Breast epithelium (tissue), 4 donors: Measurements from ENCODE around the gene SLC8B1. TPM values are rescaled to one million over a fixed set of nuclear protein-coding genes. Genes with fewer than 3 reads are reported as not detected.

Experiments used
- DNase-seq, 2 donors: peaks; one replicate each; pipeline ENCODE4 v3.0.0-alpha.2; 2019; ENCODE audit warnings: low spot score in 2 of 2
- H3K27ac ChIP-seq, 2 donors: fragments of 200-600 bp; sonication (generic) in 1 of 2; one replicate each; pipeline ENCODE4 v1.5.1; 2016 to 2019; ENCODE audit warnings: mild to moderate bottlenecking in 1 of 2
- H3K27me3 ChIP-seq, 2 donors: fragments of 200-600 bp; sonication (generic) in 1 of 2; one replicate each; pipeline versions ENCODE4 v1.5.1 to v1.6.0; 2017 to 2019; ENCODE audit warnings: control low read depth in 1 of 2, mild to moderate bottlenecking in 1 of 2
- H3K36me3 ChIP-seq: fragments of 200-600 bp; one replicate; pipeline ENCODE4 v1.5.1; 2019
- H3K4me1 ChIP-seq, 2 donors: fragments of 200-600 bp; sonication (generic); one replicate each; pipeline ENCODE4 v1.5.1; 2016 to 2019; ENCODE audit warnings: control low read depth in 1 of 2
- H3K4me3 ChIP-seq, 3 donors: fragments of 200-600 bp; sonication (generic); 1 replicate in 2 of 3; 2 replicates in 1 of 3; pipeline ENCODE4 v1.5.1; 2016 to 2019; ENCODE audit warnings: mild to moderate bottlenecking in 3 of 3, moderate library complexity in 2 of 3
- H3K9me3 ChIP-seq, 2 donors: fragments of 200-600 bp; sonication (generic) in 1 of 2; one replicate each; pipeline ENCODE4 v1.5.1; 2016 to 2019; ENCODE audit warnings: control low read depth in 1 of 2
- CTCF ChIP-seq, 3 donors: fragments of 450-650 bp; IDR thresholded peaks; one replicate each; pipeline ENCODE4 v1.5.1; 2016 to 2017; ENCODE audit warnings: antibody characterized with exemption in 3 of 3, mild to moderate bottlenecking in 3 of 3, moderate library complexity in 3 of 3
- POLR2A ChIP-seq: fragments of 450-650 bp; IDR thresholded peaks from one replicate; pipeline ENCODE4 v1.6.1; 2016; ENCODE audit warnings: antibody characterized with exemption, mild to moderate bottlenecking, moderate library complexity
- POLR2AphosphoS5 ChIP-seq, 3 donors: sonication (generic); formaldehyde crosslinking; IDR thresholded peaks; one replicate each; pipeline ENCODE4 v1.6.1; 2017; ENCODE audit warnings: antibody characterized with exemption in 3 of 3
- intact Hi-C: fragments of 100-400 bp; cut with DNase I; formaldehyde crosslinking; loops from one replicate; pipeline ENCODE4 v1.15.1; 2023; ENCODE audit warnings: low total_unique reads
- total RNA-seq, 3 donors: library from RNA; depleted of rRNA; stranded (reverse); fragments of >200 nt; gene quantifications; one replicate each; pipeline ENCODE4 v1.1.0, GENCODE V29; 2016

SLC8B1 gene
- total RNA-seq, 3 donors from 2014 or later: 32.6 to 36.1 (median 35.4) TPM

DNA sequence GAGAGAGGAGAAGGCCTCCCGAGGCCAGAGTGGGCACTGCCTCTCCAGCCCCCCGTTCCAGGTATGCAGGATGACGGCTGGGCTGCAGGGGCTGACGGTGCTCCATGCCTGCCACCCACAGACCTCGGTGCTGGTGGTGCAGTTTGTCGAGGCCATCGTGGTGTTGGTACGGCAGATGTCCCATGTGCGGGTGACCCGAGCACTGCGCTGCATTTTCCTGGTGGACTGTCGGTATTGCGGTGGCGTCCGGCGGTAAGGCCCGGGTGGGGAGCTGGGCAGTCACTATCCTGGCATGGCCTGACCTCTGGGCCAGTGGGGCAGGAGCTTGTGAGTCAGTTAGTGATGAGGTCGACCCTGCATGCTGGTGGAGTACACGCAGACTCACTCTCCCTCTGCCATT is 66.3 kb downstream of the SLC8B1 start:
- DNase-seq: no peak
- Histone ChIP-seq H3K4me1 (peaks cover 0 to 14% of the 10 kb centered on the region in 2 donors), H3K36me3 (no peaks in the 10 kb centered on the region), H3K27ac (no peak overlapping the region), H3K4me3 (no peak overlapping the region), H3K9me3 (no peaks in the 10 kb centered on the region), H3K27me3 (no peaks in the 10 kb centered on the region)
- intact Hi-C loops: loop anchor here (1.0 kb wide), 1 partner anchor 33 kb away; no protein-coding TSS in a partner anchor
- no peak for TF ChIP-seq POLR2A
- no peak for TF ChIP-seq CTCF (IDR thresholded peaks at IDR 0.05)
- no peak for TF ChIP-seq POLR2AphosphoS5 (IDR thresholded peaks at IDR 0.05)

- Histone ChIP-seq H3K4me1 (peaks cover 0 to 14% of the 10 kb centered on the region in 2 donors), H3K4me3 (no peak overlapping the region), H3K36me3 (no peaks in the 10 kb centered on the region), H3K27me3 (no peaks in the 10 kb centered on the region), H3K27ac (no peak overlapping the region), H3K9me3 (no peaks in the 10 kb centered on the region)
- intact Hi-C loops: loop anchor here (1.0 kb wide), 1 partner anchor 33 kb away; no protein-coding TSS in a partner anchor
- DNase-seq: no peak
- no peak for TF ChIP-seq POLR2AphosphoS5 (IDR thresholded peaks at IDR 0.05)
- no peak for TF ChIP-seq POLR2A
- no peak for TF ChIP-seq CTCF (IDR thresholded peaks at IDR 0.05)
These were observed 66.8 kb downstream of the SLC8B1 start for GRCh38 chr12:113268136-113268535.

DNA sequence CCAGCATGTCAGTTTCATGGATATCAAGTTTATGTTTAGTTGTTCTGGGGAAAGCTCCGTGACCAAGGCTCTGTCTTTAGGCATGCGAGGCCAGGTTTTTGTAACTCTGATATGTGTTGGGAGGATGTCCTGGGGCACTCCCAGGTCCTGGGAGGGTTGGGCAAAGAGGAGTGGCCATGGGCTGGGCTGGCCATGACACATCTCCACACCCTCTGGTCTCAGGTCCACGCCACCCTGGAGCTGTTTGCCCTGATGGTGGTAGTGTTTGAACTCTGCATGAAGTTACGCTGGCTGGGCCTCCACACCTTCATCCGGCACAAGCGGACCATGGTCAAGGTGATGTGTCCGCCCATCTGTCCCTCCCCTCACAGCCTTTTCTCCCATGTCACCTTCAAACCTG is 67.3 kb downstream of the SLC8B1 start:
- Histone ChIP-seq H3K4me3 (no peak overlapping the region), H3K9me3 (no peaks in the 10 kb centered on the region), H3K4me1 (peaks cover 0 to 9% of the 10 kb centered on the region in 2 donors), H3K27ac (no peak overlapping the region), H3K27me3 (no peaks in the 10 kb centered on the region), H3K36me3 (no peaks in the 10 kb centered on the region)
- DNase-seq: no peak
- TF ChIP-seq CTCF (IDR thresholded peaks at IDR 0.05) (no peak), POLR2A (no peak), POLR2AphosphoS5 (IDR thresholded peaks at IDR 0.05) (no peak)
- intact Hi-C loops: loop anchor here (1.0 kb wide), 1 partner anchor 34 kb away; no protein-coding TSS in a partner anchor

DNA sequence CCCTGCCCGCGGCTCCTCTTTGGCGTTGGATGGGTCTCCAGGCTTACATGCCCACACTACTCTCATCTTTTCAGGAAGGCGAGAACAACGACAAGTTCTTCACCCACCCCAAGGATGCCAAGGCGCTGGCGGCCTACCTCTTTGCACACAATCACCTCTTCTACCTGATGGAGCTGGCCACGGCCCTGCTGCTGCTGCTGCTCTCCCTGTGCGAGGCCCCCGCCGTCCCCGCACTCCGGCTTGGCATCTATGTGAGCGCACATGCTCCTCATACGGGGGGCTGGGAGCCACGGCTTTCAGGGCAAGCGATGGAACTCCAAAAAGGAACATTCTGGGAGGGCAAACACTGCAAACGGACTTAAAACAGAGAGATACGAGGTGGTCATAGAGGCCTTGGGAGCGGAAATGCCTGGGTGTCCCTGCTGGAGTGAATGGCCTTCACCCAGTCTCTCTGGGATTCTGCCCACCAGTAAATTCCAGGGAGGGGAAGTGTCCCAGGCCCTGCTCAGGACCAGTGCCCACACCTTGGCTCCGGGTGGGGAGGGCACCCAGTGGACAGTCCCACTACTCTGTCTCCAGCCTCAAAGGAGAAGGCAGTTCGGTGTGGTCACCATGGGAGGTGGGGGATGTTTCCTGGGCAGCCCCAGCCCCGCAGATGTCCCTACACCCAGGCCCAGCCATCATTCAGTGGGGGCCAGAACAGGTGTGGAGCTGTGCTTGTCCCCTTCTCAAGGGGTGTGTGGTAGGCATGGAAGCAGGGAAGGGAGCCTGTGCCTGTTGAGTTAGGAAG is 68.6 kb downstream of the SLC8B1 start:
- intact Hi-C loops: no loop called here
- Histone ChIP-seq H3K4me1 (no peaks in the 10 kb centered on the region), H3K9me3 (no peaks in the 10 kb centered on the region), H3K27ac (no peak overlapping the region), H3K4me3 (no peak overlapping the region), H3K27me3 (no peaks in the 10 kb centered on the region), H3K36me3 (no peaks in the 10 kb centered on the region)
- no peak for TF ChIP-seq POLR2AphosphoS5 (IDR thresholded peaks at IDR 0.05)
- no peak for TF ChIP-seq POLR2A
- no peak for TF ChIP-seq CTCF (IDR thresholded peaks at IDR 0.05)
- no peak for DNase-seq

GRCh38 chr12:113263431-113263963 is 71.4 kb downstream of the SLC8B1 start:
- no peaks in the 10 kb centered on the region for H3K27me3 ChIP-seq
- intact Hi-C loops: no loop called here
- no peak overlapping the region for H3K4me3 ChIP-seq
- peak overlapping the region in 1 of 2 donors; percentile 16 for H3K27ac ChIP-seq
- TF ChIP-seq POLR2AphosphoS5 (IDR thresholded peaks at IDR 0.05) (no peak), POLR2A (no peak), CTCF (IDR thresholded peaks at IDR 0.05) (no peak)
- no peak for DNase-seq
- no peaks in the 10 kb centered on the region for H3K36me3 ChIP-seq
- H3K4me1 ChIP-seq: peaks cover 0 to 5% of the 10 kb centered on the region in 2 donors
- no peaks in the 10 kb centered on the region for H3K9me3 ChIP-seq
